Measurements from ENCODE around the gene STX1B. TPM values are rescaled to one million over a fixed set of nuclear protein-coding genes. Genes with fewer than 3 reads are reported as not detected.

Gene STX1B
- total RNA-seq, 1 donor from 2014 or later: 4.5 TPM

- Mint-ChIP-seq H3K4me3 (ENCODE audit: unreplicated experiment) (peak overlapping the region; percentile 73), H3K4me1 (ENCODE audit: unreplicated experiment) (peaks cover 27% of the 10 kb centered on the region), H3K9me3 (ENCODE audit: unreplicated experiment) (no peaks in the 10 kb centered on the region), H3K27ac (ENCODE audit: unreplicated experiment) (peak overlapping the region; percentile 31), H3K36me3 (ENCODE audit: unreplicated experiment) (no peaks in the 10 kb centered on the region), H3K27me3 (ENCODE audit: unreplicated experiment) (no peaks in the 10 kb centered on the region)
- TF ChIP-seq CTCF (IDR thresholded peaks at IDR 0.05): no peak
- DNase-seq (ENCODE audit: extremely low spot score, unreplicated experiment): no peak
Observed at GRCh38 chr16:30996324-30996984, 14.0 kb downstream of the STX1B start.

GRCh38 chr16:30995927-30996323 lies 14.5 kb downstream of the STX1B start:
- no peaks in the 10 kb centered on the region for H3K27me3 Mint-ChIP-seq (ENCODE audit: unreplicated experiment)
- no peaks in the 10 kb centered on the region for H3K36me3 Mint-ChIP-seq (ENCODE audit: unreplicated experiment)
- peaks cover 27% of the 10 kb centered on the region for H3K4me1 Mint-ChIP-seq (ENCODE audit: unreplicated experiment)
- no peak overlapping the region for H3K4me3 Mint-ChIP-seq (ENCODE audit: unreplicated experiment)
- no peak for DNase-seq (ENCODE audit: extremely low spot score, unreplicated experiment)
- no peak for TF ChIP-seq CTCF (IDR thresholded peaks at IDR 0.05)
- H3K9me3 Mint-ChIP-seq (ENCODE audit: unreplicated experiment): no peaks in the 10 kb centered on the region
- H3K27ac Mint-ChIP-seq (ENCODE audit: unreplicated experiment): no peak overlapping the region

- no peak overlapping the region for H3K4me3 Mint-ChIP-seq (ENCODE audit: unreplicated experiment)
- TF ChIP-seq CTCF (IDR thresholded peaks at IDR 0.05): no peak
- DNase-seq (ENCODE audit: extremely low spot score, unreplicated experiment): no peak
- H3K9me3 Mint-ChIP-seq (ENCODE audit: unreplicated experiment): no peaks in the 10 kb centered on the region
- H3K27me3 Mint-ChIP-seq (ENCODE audit: unreplicated experiment): no peaks in the 10 kb centered on the region
- no peak overlapping the region for H3K27ac Mint-ChIP-seq (ENCODE audit: unreplicated experiment)
- no peaks in the 10 kb centered on the region for H3K36me3 Mint-ChIP-seq (ENCODE audit: unreplicated experiment)
- peaks cover 14% of the 10 kb centered on the region for H3K4me1 Mint-ChIP-seq (ENCODE audit: unreplicated experiment)
Observed at GRCh38 chr16:30992931-30993816, 17.3 kb downstream of the STX1B start.

GRCh38 chr16:30992276-30992780 lies 18.1 kb downstream of the STX1B start:
- no peaks in the 10 kb centered on the region for H3K9me3 Mint-ChIP-seq (ENCODE audit: unreplicated experiment)
- H3K4me1 Mint-ChIP-seq (ENCODE audit: unreplicated experiment): peaks cover 6% of the 10 kb centered on the region
- no peak for DNase-seq (ENCODE audit: extremely low spot score, unreplicated experiment)
- no peak overlapping the region for H3K27ac Mint-ChIP-seq (ENCODE audit: unreplicated experiment)
- H3K36me3 Mint-ChIP-seq (ENCODE audit: unreplicated experiment): no peaks in the 10 kb centered on the region
- no peak overlapping the region for H3K4me3 Mint-ChIP-seq (ENCODE audit: unreplicated experiment)
- TF ChIP-seq CTCF (IDR thresholded peaks at IDR 0.05): no peak
- H3K27me3 Mint-ChIP-seq (ENCODE audit: unreplicated experiment): no peaks in the 10 kb centered on the region

- no peak overlapping the region for H3K4me3 Mint-ChIP-seq (ENCODE audit: unreplicated experiment)
- H3K4me1 Mint-ChIP-seq (ENCODE audit: unreplicated experiment): peaks cover 4% of the 10 kb centered on the region
- H3K9me3 Mint-ChIP-seq (ENCODE audit: unreplicated experiment): no peaks in the 10 kb centered on the region
- H3K36me3 Mint-ChIP-seq (ENCODE audit: unreplicated experiment): no peaks in the 10 kb centered on the region
- DNase-seq (ENCODE audit: extremely low spot score, unreplicated experiment): no peak
- no peaks in the 10 kb centered on the region for H3K27me3 Mint-ChIP-seq (ENCODE audit: unreplicated experiment)
- no peak for TF ChIP-seq CTCF (IDR thresholded peaks at IDR 0.05)
- H3K27ac Mint-ChIP-seq (ENCODE audit: unreplicated experiment): no peak overlapping the region
Observed at GRCh38 chr16:30991052-30991451, 19.4 kb downstream of the STX1B start.
